WERI-Rb-1 (cell line): ENCODE results near the gene TRIM38.
A peak's percentile ranks its signal among the peaks of the same experiment; 100 is the strongest.

Experiments used
- DNase-seq: peaks from one replicate; pipeline ENCODE4 v3.0.0-alpha.2; 2020
- H3K27ac ChIP-seq: fragments of 250-450 bp; sonication (Bioruptor Pico); 2 replicates; pipeline ENCODE4 v1.5.1; 2020; ENCODE audit warnings: mild to moderate bottlenecking, moderate library complexity
- H3K27me3 ChIP-seq: fragments of 250-450 bp; sonication (Bioruptor Pico); 2 replicates; pipeline ENCODE4 v1.5.1; 2021; ENCODE audit warnings: mild to moderate bottlenecking, low read depth, moderate library complexity; ENCODE audit not compliant: insufficient read depth, severe bottlenecking
- H3K36me3 ChIP-seq: fragments of 250-450 bp; sonication (Bioruptor Pico); 2 replicates; pipeline ENCODE4 v1.5.1; 2020; ENCODE audit warnings: mild to moderate bottlenecking, moderate library complexity
- H3K4me3 ChIP-seq: 2 replicates; pipeline ENCODE4 v1.5.1; 2011; ENCODE audit warnings: low read depth, mild to moderate bottlenecking, control low read depth, low read length
- H3K9me3 ChIP-seq: fragments of 250-450 bp; sonication (Bioruptor Pico); 2 replicates; pipeline ENCODE4 v1.5.1; 2021; ENCODE audit warnings: mild to moderate bottlenecking, moderate library complexity; ENCODE audit not compliant: severe bottlenecking
- TF ChIP-seq, protein P1 (sequence below): IDR thresholded peaks from 2 replicates; pipeline ENCODE4 v1.5.1; 2011; ENCODE audit warnings: low read depth, mild to moderate bottlenecking, control low read depth, inconsistent platforms, low read length

Gene TRIM38

DNA sequence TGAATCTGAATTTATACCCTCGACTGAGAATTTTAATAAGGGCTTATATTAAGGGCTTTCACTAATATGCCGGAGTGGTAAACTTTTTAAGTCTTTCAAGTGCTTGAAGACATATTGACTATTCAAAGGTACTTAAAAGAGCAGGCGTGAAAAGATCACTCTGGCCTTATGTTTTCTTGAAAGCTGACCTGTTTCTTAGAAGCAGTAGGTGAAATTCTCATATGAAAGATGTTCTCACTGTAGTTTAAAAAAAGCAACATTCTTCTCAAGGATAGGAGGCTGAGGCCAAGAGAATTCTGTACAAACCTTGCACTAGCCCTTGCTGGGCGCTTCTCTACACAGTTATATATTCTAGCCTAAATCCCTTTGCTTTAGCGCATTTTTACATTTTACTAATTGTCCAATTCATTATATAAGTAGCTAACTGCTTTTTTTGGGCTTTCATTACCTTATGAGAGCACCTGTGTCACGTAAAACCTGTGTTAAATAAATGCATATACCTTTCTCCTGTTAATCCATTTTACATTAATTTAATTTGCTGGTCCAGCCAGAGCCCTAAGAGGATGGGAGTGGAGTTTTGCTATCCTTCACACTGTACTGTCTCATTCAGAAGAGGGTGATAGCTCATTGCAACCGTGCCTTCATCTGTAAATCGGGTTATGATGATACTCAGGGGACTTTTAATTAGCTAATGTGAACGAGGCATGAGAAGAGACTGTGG, 65.0 kb downstream of the TRIM38 start:
- no peaks in the 10 kb centered on the region for H3K9me3 ChIP-seq
- H3K36me3 ChIP-seq = no peaks in the 10 kb centered on the region
- no peaks in the 10 kb centered on the region for H3K27me3 ChIP-seq
- TF ChIP-seq, protein P1, sequence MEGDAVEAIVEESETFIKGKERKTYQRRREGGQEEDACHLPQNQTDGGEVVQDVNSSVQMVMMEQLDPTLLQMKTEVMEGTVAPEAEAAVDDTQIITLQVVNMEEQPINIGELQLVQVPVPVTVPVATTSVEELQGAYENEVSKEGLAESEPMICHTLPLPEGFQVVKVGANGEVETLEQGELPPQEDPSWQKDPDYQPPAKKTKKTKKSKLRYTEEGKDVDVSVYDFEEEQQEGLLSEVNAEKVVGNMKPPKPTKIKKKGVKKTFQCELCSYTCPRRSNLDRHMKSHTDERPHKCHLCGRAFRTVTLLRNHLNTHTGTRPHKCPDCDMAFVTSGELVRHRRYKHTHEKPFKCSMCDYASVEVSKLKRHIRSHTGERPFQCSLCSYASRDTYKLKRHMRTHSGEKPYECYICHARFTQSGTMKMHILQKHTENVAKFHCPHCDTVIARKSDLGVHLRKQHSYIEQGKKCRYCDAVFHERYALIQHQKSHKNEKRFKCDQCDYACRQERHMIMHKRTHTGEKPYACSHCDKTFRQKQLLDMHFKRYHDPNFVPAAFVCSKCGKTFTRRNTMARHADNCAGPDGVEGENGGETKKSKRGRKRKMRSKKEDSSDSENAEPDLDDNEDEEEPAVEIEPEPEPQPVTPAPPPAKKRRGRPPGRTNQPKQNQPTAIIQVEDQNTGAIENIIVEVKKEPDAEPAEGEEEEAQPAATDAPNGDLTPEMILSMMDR = no peak
- peak overlapping the region; percentile 69 for H3K4me3 ChIP-seq
- peak overlapping the region; percentile 78 for H3K27ac ChIP-seq
- peak; percentile 42 for DNase-seq

DNA sequence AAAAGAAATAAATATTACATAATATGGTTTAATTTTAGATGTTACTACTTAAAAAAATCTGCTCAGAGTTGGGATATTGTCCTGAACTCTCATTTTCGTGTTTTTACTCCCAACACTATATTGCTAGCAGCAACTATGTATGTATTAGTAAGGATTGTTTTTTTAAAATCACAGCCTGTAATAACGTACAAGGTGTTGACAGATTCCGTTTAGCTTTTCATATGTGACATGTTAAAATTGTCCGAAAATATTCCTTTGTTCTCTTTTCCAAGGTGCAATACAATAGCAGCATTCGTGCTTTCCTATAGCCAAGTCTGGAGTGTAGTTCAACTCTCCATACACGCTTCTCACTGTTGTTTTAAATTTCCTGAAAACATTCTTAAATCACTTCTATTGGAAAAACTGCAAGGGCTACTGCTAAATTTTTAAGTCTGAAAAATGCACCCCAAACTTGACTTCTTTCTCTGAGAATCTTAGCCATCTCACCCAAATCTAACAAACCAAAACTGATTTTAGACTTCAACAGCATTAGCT, 65.7 kb downstream of the TRIM38 start:
- Histone ChIP-seq H3K9me3 (no peaks in the 10 kb centered on the region), H3K27ac (peak overlapping the region; percentile 78), H3K36me3 (no peaks in the 10 kb centered on the region), H3K4me3 (no peak overlapping the region), H3K27me3 (no peaks in the 10 kb centered on the region)
- TF ChIP-seq, protein P1 = no peak
- no peak for DNase-seq

DNA sequence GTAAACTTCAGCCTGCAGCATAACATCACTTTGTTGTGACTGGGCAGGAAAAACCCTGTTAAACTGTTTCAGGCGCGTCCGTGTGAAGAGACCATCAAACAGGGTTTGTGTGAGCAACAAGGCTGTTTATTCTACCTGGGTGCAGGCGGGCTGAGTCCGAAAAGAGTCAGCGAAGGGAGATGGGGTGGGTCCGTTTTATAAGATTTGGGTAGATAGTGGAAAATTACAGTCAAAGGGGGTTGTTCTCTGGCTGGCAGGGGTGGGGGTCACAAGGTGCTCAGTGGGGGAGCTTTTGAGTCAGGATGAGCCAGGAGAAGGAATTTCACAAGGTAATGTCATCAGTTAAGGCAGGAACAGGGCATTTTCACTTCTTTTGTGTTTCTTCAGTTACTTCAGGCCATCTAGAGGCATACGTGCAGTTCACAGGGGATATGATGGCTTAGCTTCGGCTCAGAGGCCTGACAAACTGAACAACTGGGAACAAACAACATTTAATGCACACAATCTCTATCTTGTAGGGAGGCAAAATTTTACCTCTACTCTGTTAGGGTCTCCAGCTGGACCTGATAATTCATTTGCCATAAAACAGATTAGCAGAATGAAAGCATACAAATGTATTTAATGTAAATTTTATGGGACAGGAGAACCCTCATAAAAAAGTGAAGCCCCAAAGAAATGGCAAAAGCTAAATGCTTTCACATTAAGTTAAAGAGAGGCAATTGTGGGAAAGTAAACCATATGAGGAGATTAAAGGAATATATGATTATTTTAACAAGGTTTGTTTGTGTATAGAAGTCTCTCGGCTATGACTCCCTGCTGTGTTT, 66.4 kb downstream of the TRIM38 start:
- no peaks in the 10 kb centered on the region for H3K27me3 ChIP-seq
- no peak overlapping the region for H3K4me3 ChIP-seq
- H3K9me3 ChIP-seq = peaks cover 4% of the 10 kb centered on the region
- H3K27ac ChIP-seq = peak overlapping the region; percentile 78
- TF ChIP-seq, protein P1 = no peak
- H3K36me3 ChIP-seq = no peaks in the 10 kb centered on the region
- no peak for DNase-seq

DNA sequence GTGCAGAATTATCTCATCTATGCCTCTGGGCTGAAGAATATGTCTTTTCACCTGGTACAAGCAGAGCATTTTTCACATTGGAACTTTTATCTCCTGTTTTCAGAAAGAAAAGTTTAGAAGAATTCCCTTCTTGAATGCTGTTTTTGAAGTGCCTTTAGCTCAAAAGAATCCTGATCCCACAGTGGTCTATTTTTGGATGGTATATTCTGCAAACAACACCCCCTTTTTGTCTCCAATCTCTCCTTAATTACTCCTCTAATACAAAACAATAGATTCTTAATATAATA, 66.9 kb downstream of the TRIM38 start:
- H3K9me3 ChIP-seq = peaks cover 4% of the 10 kb centered on the region
- no peaks in the 10 kb centered on the region for H3K27me3 ChIP-seq
- TF ChIP-seq, protein P1 = no peak
- no peak overlapping the region for H3K4me3 ChIP-seq
- no peaks in the 10 kb centered on the region for H3K36me3 ChIP-seq
- peak overlapping the region; percentile 78 for H3K27ac ChIP-seq
- no peak for DNase-seq

DNA sequence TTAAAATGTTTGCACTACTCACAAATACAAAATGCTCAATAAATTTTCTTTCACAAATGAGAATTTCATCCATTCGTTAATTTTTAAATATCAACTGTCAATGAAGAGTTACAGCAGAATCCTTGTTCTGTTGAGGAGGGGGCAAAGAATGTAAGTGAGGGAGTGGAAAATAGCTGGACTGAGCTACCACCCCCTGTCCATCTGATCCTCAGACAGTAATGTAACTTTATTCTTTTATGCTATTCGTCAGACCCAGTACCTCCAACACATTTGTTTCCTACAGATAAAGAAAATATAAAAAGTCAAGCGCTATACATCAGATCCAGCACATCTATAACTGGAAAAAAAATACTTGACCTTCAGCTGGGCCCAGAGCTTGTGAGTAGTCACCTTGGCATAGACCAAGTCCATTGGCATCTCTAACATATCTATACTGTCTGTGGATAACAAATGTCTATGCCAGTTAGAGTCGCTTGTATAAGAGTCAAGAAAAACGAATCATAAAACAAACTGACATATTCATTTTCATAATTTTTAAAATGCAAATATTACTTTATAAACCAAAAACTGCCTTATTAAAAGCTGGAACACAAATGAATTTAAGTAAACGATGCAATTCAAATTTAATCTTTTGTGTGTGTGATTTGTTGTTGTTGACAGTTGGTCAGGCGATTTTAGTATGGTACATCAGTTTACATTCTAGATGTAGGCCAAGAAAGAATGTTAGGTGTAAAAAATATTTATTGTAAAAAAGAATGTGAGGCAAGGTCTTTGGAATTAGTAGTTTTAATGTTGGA, 67.5 kb downstream of the TRIM38 start:
- no peak overlapping the region for H3K4me3 ChIP-seq
- TF ChIP-seq, protein P1 = no peak
- peaks cover 4% of the 10 kb centered on the region for H3K9me3 ChIP-seq
- peak overlapping the region; percentile 78 for H3K27ac ChIP-seq
- no peaks in the 10 kb centered on the region for H3K27me3 ChIP-seq
- H3K36me3 ChIP-seq = no peaks in the 10 kb centered on the region
- DNase-seq = no peak
